Activated T-helper 9 cell treated with anti-CD3 and anti-CD28 coated beads, Interleukin-2, amount 50 U/mL, for 16 hours (primary cell): ENCODE results near the gene PDIA5.
"Not testable (repeated sequence)": the region's sequence is repeated elsewhere in the genome, so short reads cannot be mapped to it uniquely, and the experiment has no call there.

Experiments used
- DNase-seq: peaks from one replicate; pipeline ENCODE4 v3.0.0-alpha.2; 2020; ENCODE audit warnings: low read depth

PDIA5 gene

GRCh38 chr3:123093696-123094095, 26.9 kb downstream of the PDIA5 start:
- DNase-seq: no peak

- no peak for DNase-seq
Observed at GRCh38 chr3:123094516-123095313, 27.9 kb downstream of the PDIA5 start.

DNA sequence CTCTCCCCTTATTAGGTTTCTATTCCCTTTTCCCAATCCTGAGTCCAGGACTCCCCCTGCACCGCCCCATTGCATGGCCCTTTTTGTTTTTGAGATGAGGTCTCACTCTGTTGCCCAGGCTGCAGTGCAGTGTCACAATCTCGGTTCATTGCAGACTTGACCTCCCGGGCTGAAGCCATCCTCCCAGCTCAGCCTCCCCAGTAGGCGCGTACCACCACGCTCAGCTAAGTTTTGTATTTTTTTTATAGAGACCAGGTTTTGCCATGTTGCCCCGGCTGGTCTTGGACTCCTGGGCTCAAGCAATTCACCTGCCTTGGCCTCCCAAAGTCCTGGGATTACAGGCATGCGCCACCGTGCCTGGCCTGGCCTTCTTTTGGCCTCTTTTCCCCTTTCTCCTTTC, 29.3 kb downstream of the PDIA5 start:
- DNase-seq: no peak

GRCh38 chr3:123096731-123097130, 29.9 kb downstream of the PDIA5 start:
- DNase-seq: no peak

- no peak for DNase-seq
Observed at GRCh38 chr3:123098426-123099330, 31.9 kb downstream of the PDIA5 start.

DNA sequence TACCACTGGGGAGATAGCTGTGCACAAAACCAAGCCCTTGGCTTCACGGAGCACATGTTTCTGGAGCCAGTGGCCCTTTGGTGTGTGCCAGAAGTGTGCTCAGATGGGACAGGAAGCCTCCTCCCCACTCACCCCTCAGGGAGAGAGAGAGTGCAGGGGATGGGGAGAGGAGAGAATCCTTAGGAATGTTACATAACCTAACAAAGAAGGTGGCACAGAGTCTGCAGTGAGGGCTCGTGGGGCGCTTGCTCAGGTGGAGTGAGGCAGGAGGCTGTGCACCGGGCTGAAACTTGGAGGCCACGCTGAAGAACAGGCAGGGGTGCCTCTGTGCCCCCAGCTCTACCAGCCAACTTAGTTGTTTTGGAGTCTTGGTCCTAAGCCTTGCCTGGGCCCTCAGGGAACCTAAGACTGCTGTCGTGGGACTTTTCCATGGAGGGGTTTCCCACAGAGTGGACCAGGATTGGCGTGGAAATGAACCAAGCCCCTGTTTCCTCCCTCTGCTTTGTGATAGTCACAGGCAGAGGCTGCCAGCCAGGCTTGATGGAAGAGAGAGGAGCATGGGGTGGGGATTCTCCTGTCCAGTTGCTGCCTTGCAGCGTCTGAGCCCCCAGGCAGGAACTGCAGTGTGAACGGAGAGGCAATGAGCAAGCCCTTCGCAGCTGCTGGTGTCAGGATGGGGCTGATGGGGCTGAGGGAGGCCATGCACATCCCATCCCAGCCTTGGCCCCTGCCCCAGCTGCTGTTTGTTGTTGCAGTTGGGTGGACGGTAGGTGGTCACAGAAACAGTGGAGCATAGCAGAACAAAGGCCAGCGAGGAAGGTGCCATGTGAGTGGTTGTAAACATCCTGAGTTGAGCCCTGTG, 32.7 kb downstream of the PDIA5 start:
- DNase-seq: no peak

GRCh38 chr3:123100193-123100776, 33.5 kb downstream of the PDIA5 start:
- no peak for DNase-seq

DNA sequence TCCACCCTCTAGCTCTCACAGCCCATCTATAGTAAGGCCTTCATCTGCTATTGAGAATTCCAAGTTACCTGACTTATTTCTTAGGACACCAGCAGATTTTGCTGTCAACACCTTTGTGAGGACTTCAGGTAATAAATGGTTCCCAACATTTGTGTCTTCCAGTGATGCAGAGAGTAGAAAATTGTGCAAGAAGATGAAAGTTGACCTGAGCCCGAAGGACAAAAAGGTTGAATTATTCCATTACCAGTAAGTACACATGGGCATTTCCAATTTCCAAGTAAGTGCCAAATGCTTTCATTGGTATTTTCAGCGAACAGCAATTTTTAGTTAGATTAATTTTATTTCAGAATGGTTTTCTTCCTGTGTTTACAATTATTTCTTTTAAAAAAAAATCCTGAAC, 35.4 kb downstream of the PDIA5 start:
- no peak for DNase-seq

- no peak for DNase-seq
Observed at GRCh38 chr3:123102826-123103225, 36.0 kb downstream of the PDIA5 start.

- no peak for DNase-seq
Observed at GRCh38 chr3:123104550-123104949, 37.7 kb downstream of the PDIA5 start.

GRCh38 chr3:123105201-123106189, 38.7 kb downstream of the PDIA5 start:
- DNase-seq: no peak

- no peak for DNase-seq
Observed at GRCh38 chr3:123110282-123110975, 43.6 kb downstream of the PDIA5 start.

DNA sequence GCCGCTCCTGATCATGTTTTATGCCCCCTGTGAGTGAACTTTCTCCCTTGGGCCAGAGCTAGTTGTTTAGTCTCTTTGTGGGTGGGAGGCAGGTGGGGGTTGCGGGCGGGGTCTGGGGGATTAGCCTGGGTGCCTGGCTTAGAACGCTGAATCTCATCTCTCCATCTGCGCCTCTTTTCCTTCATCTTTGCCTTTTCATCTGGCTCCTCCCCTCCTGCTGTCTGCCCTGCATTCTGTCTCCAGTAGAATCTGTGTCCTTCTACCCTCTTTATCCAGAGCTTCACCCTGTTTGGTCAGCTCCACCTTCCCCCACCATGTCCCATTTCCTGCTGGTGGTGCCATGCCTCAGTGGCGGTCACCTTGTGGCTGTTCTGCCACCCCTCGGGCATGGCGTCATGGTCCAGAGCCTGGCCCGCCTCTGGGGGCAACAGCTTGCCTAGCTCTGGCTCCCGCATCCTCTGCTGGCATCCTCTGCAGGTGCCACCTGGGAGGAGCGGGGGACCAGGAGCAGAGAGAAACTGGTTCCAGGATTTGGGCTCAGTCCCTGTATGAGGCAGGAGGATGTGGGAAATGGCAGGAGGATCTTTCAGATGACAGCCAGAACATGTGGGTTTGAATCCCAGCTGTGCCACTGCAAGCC, 44.3 kb downstream of the PDIA5 start:
- DNase-seq: no peak

- no peak for DNase-seq
Observed at GRCh38 chr3:123111640-123112039, 44.8 kb downstream of the PDIA5 start.

- no peak for DNase-seq
Observed at GRCh38 chr3:123112232-123112631, 45.4 kb downstream of the PDIA5 start.

GRCh38 chr3:123112656-123113055, 45.8 kb downstream of the PDIA5 start:
- DNase-seq: not testable (repeated sequence)

GRCh38 chr3:123113889-123114450, 47.1 kb downstream of the PDIA5 start:
- no peak for DNase-seq

- no peak for DNase-seq
Observed at GRCh38 chr3:123116116-123116515, 49.3 kb downstream of the PDIA5 start.

DNA sequence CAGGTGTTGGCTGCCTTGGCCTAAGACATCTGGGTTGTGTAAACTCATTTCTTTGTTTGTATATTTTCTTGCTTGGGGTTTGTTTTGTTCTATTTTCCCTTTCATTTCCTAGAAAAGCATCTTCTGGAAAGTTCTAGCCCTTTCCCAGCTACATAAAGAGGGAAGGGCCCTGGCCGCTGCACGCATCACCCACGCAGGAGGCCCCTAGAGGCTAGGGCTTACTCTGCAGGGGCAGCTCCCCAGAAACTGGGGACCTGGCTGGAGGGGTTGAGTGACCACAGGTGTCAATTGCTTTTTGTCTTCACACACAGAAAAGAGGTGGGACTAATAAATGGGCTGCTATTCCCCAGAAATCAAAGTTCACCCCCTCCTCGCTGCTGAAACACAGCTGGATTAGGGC, 52.6 kb downstream of the PDIA5 start:
- no peak for DNase-seq
